Naive thymus-derived CD4-positive, alpha-beta T cell (primary cell): Measurements from ENCODE around the gene USP35. TPM values are rescaled to one million over a fixed set of nuclear protein-coding genes. Genes with fewer than 3 reads are reported as not detected.
"Not testable (repeated sequence)": the region's sequence is repeated elsewhere in the genome, so short reads cannot be mapped to it uniquely, and the experiment has no call there.

Experiments used
- ATAC-seq: fragments of 150-1000 bp; cut with Tn5 transposase; 2 replicates; pipeline ENCODE4 v1.10.0; 2021; ENCODE audit warnings: mild to moderate bottlenecking, moderate library complexity
- CTCF ChIA-PET: fragments of 350-600 bp; sonication (Branson Sonifier 250); formaldehyde crosslinking; loops from one replicate; lab custom pipeline; 2021; ENCODE audit warnings: antibody characterized with exemption; lab: Charles Lee
- POLR2A ChIA-PET: fragments of 350-600 bp; sonication (Branson Sonifier 250); formaldehyde crosslinking; loops from one replicate; lab custom pipeline; 2021; ENCODE audit warnings: antibody characterized with exemption, inconsistent platforms; lab: Charles Lee
- DNase-seq, 9 donors: peaks; one replicate each; pipeline versions ENCODE4 v3.0.0 to v3.0.0-alpha.2; 2020 to 2022; ENCODE audit warnings: mixed read lengths in 1 of 9
- H3K27ac ChIP-seq: one replicate; pipeline ENCODE4 v1.7.0; 2013; ENCODE audit warnings: mild to moderate bottlenecking, low read depth, low read length, moderate library complexity
- H3K27me3 ChIP-seq, 2 donors: one replicate each; pipeline ENCODE4 v1.7.0; 2013; ENCODE audit warnings: low read length in 2 of 2, mild to moderate bottlenecking in 2 of 2, moderate library complexity in 2 of 2; ENCODE audit not compliant: control insufficient read depth in 2 of 2, insufficient read depth in 2 of 2
- H3K36me3 ChIP-seq, 3 experiments: 1 replicate in 2 of 3; 2 replicates in 1 of 3; pipeline ENCODE4 v1.7.0; 2013; ENCODE audit warnings: low read length in 3 of 3, mild to moderate bottlenecking in 3 of 3, moderate library complexity in 1 of 3; ENCODE audit not compliant: insufficient read depth in 3 of 3, control insufficient read depth in 2 of 3
- H3K4me1 ChIP-seq, 2 donors: one replicate each; pipeline ENCODE4 v1.7.0; 2013; ENCODE audit warnings: low read length in 2 of 2, mild to moderate bottlenecking in 2 of 2, moderate library complexity in 1 of 2; ENCODE audit not compliant: control insufficient read depth in 2 of 2, insufficient read depth in 2 of 2
- H3K4me3 ChIP-seq: 2 replicates; pipeline ENCODE4 v1.7.0; 2013; ENCODE audit warnings: mild to moderate bottlenecking, low read length
- H3K9me3 ChIP-seq, 3 experiments: 1 replicate in 2 of 3; 2 replicates in 1 of 3; pipeline ENCODE4 v1.7.0; 2013; ENCODE audit warnings: low read length in 3 of 3; ENCODE audit not compliant: control insufficient read depth in 2 of 3
- H3K27ac Mint-ChIP-seq, 9 donors: one replicate each; pipeline ENCODE4 v1.8.0; 2020 to 2022; ENCODE audit warnings: mixed read lengths in 9 of 9, mild to moderate bottlenecking in 8 of 9, moderate library complexity in 5 of 9, inconsistent platforms in 2 of 9
- H3K27me3 Mint-ChIP-seq, 5 donors: one replicate each; pipeline ENCODE4 v1.8.0; 2021 to 2022; ENCODE audit warnings: mixed read lengths in 5 of 5, mild to moderate bottlenecking in 1 of 5
- H3K36me3 Mint-ChIP-seq, 5 donors: one replicate each; pipeline ENCODE4 v1.8.0; 2020 to 2022; ENCODE audit warnings: mixed read lengths in 5 of 5, mild to moderate bottlenecking in 3 of 5, inconsistent platforms in 1 of 5
- H3K4me1 Mint-ChIP-seq, 7 donors: one replicate each; pipeline ENCODE4 v1.8.0; 2020 to 2022; ENCODE audit warnings: mixed read lengths in 7 of 7, mild to moderate bottlenecking in 3 of 7, inconsistent platforms in 1 of 7
- H3K4me3 Mint-ChIP-seq, 10 donors: one replicate each; pipeline ENCODE4 v1.8.0; 2020 to 2022; ENCODE audit warnings: mild to moderate bottlenecking in 10 of 10, mixed read lengths in 10 of 10, moderate library complexity in 6 of 10, inconsistent platforms in 2 of 10
- H3K9me3 Mint-ChIP-seq, 11 donors: one replicate each; pipeline ENCODE4 v1.8.0; 2020 to 2022; ENCODE audit warnings: mixed read lengths in 11 of 11, mild to moderate bottlenecking in 4 of 11, inconsistent platforms in 1 of 11, moderate library complexity in 1 of 11
- intact Hi-C, 2 donors: fragments of 100-400 bp; cut with micrococcal nuclease; formaldehyde crosslinking; loops; one replicate each; pipeline ENCODE4 v1.15.1; 2023
- polyA plus RNA-seq, 2 donors: library from polyadenylated mRNA; unstranded; fragments of 300-500 nt; fragmentation: Illumina TruSeq; gene quantifications; one replicate each; pipeline ENCODE4 v1.2.3, GENCODE V29; 2021
- total RNA-seq, 6 experiments: library from RNA in 5 of 6; stranded (reverse) in 5 of 6; gene quantifications; 1 replicate in 5 of 6; 2 replicates in 1 of 6; pipeline ENCODE4 v1.2.3 and lab custom pipeline; 2021 to 2026

The USP35 gene
- total and polyA plus RNA-seq, 7 experiments from 2014 or later: 1.2 to 19.2 (median 13.2) TPM

DNA sequence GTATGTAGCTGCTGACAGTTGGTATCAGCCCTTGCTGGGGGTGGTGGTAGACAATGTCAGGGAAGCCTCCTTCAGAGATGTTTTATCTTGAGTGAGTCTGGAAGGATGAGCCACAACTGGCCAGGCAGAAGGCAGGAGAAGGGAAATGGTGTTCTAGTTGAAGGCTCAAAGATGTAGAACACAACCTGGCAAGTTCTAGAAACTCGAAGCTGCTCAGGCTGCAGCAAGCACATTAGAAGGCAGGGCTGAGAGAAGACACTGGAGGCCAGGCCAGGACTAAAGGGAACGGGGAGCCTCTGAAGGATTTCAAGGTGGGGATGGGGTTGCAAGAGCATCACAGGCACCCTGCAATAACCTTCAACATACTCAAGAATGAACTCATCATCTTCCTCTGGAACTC, 40.4 kb downstream of the USP35 start:
- Histone ChIP-seq H3K27me3 (no peaks in the 10 kb centered on the region), H3K36me3 (no peaks in the 10 kb centered on the region), H3K4me1 (no peaks in the 10 kb centered on the region), H3K9me3 (no peaks in the 10 kb centered on the region), H3K4me3 (no peak overlapping the region), H3K27ac (no peak overlapping the region)
- H3K36me3 Mint-ChIP-seq: peaks cover 4 to 53% (median 11%) of the 10 kb centered on the region in 5 donors
- no peak overlapping the region for H3K4me3 Mint-ChIP-seq
- H3K27ac Mint-ChIP-seq: peak overlapping the region in 4 of 9 donors; percentile 1 to 63 (median 18)
- POLR2A ChIA-PET: no interaction called here
- no peak for ATAC-seq
- DNase-seq: no peak
- CTCF ChIA-PET: no interaction called here
- no peaks in the 10 kb centered on the region for H3K27me3 Mint-ChIP-seq
- peaks cover 6 to 58% (median 8%) of the 10 kb centered on the region in 7 donors for H3K4me1 Mint-ChIP-seq
- peaks cover 0 to 3% (median 0%) of the 10 kb centered on the region in 11 donors for H3K9me3 Mint-ChIP-seq
- intact Hi-C loops: loop anchor here (2.0 kb wide), 4 partner anchors 26 to 236 kb away; no protein-coding TSS in a partner anchor

- CTCF ChIA-PET: interaction anchor here (1.0 kb wide), 1 partner anchor 11 kb away, joined by 4 read pairs; no protein-coding TSS in a partner anchor
- no peak for ATAC-seq
- Mint-ChIP-seq H3K4me1 (peaks cover 6 to 51% (median 8%) of the 10 kb centered on the region in 7 donors), H3K4me3 (no peak overlapping the region), H3K9me3 (peaks cover 0 to 3% (median 0%) of the 10 kb centered on the region in 11 donors), H3K27ac (peak overlapping the region in 2 of 9 donors; percentile 1 to 62), H3K36me3 (peaks cover 2 to 44% (median 2%) of the 10 kb centered on the region in 5 donors), H3K27me3 (no peaks in the 10 kb centered on the region)
- Histone ChIP-seq H3K27me3 (no peaks in the 10 kb centered on the region), H3K9me3 (no peaks in the 10 kb centered on the region), H3K4me1 (no peaks in the 10 kb centered on the region), H3K27ac (no peak overlapping the region), H3K4me3 (no peak overlapping the region), H3K36me3 (no peaks in the 10 kb centered on the region)
- DNase-seq: peak in 1 of 9 donors; percentile 12
- POLR2A ChIA-PET: no interaction called here
- intact Hi-C loops: no loop called here
Measured at GRCh38 chr11:78230161-78230877, 41.6 kb downstream of the USP35 start.

- Histone ChIP-seq H3K36me3 (no peaks in the 10 kb centered on the region), H3K27ac (no peak overlapping the region), H3K4me3 (no peak overlapping the region), H3K4me1 (no peaks in the 10 kb centered on the region), H3K9me3 (no peaks in the 10 kb centered on the region), H3K27me3 (no peaks in the 10 kb centered on the region)
- intact Hi-C loops: no loop called here
- ATAC-seq (no peak), DNase-seq (no peak)
- peaks cover 6 to 45% (median 8%) of the 10 kb centered on the region in 7 donors for H3K4me1 Mint-ChIP-seq
- H3K9me3 Mint-ChIP-seq: peaks cover 0 to 4% (median 0%) of the 10 kb centered on the region in 11 donors
- peak overlapping the region in 1 of 9 donors; percentile 44 for H3K27ac Mint-ChIP-seq
- CTCF ChIA-PET: no interaction called here
- H3K27me3 Mint-ChIP-seq: no peaks in the 10 kb centered on the region
- H3K36me3 Mint-ChIP-seq: peaks cover 1 to 49% (median 4%) of the 10 kb centered on the region in 5 donors
- POLR2A ChIA-PET: no interaction called here
- H3K4me3 Mint-ChIP-seq: no peak overlapping the region
Measured at GRCh38 chr11:78231962-78232501, 43.3 kb downstream of the USP35 start.

DNA sequence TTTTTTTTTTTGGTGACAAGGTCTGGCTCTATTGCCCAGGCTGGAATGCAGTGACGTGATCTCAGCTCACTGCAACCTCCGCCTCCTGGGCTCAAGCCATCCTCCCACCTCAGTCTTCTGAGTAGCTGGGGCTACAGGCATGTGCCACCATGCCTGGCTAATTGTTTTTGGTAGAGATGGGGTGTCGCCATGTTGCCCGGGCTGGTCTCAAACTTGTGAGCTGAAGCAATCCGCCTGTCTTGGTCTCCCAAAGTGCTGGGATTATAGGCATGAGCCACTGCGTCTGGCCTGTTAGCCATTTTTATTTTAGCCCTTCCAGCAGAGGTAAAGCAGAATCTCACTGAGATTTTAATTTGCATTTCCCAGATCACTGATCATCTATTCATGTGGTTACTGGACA, 44.3 kb downstream of the USP35 start:
- H3K36me3 ChIP-seq, ATAC-seq, H3K4me3 Mint-ChIP-seq, CTCF ChIA-PET, DNase-seq, H3K4me1 ChIP-seq, H3K9me3 ChIP-seq, intact Hi-C loops, H3K27me3 Mint-ChIP-seq, POLR2A ChIA-PET, H3K27ac Mint-ChIP-seq, H3K27ac ChIP-seq, H3K27me3 ChIP-seq, H3K4me3 ChIP-seq: not testable (repeated sequence)
- Mint-ChIP-seq H3K4me1 (peaks cover 6 to 36% (median 8%) of the 10 kb centered on the region in 7 donors), H3K36me3 (peaks cover 8 to 57% (median 12%) of the 10 kb centered on the region in 5 donors), H3K9me3 (peaks cover 0 to 13% (median 4%) of the 10 kb centered on the region in 11 donors)

- no peaks in the 10 kb centered on the region for H3K4me1 ChIP-seq
- no peak for DNase-seq
- POLR2A ChIA-PET: no interaction called here
- Mint-ChIP-seq H3K4me1 (peaks cover 6 to 28% (median 8%) of the 10 kb centered on the region in 7 donors), H3K27ac (no peak overlapping the region), H3K4me3 (no peak overlapping the region), H3K36me3 (peaks cover 8 to 61% (median 12%) of the 10 kb centered on the region in 5 donors), H3K9me3 (peaks cover 0 to 11% (median 4%) of the 10 kb centered on the region in 11 donors), H3K27me3 (no peaks in the 10 kb centered on the region)
- no peaks in the 10 kb centered on the region for H3K9me3 ChIP-seq
- ATAC-seq: no peak
- no peaks in the 10 kb centered on the region for H3K27me3 ChIP-seq
- no peaks in the 10 kb centered on the region for H3K36me3 ChIP-seq
- intact Hi-C loops: no loop called here
- CTCF ChIA-PET: no interaction called here
- H3K27ac ChIP-seq: no peak overlapping the region
- no peak overlapping the region for H3K4me3 ChIP-seq
Measured at GRCh38 chr11:78234006-78234405, 45.3 kb downstream of the USP35 start.

DNA sequence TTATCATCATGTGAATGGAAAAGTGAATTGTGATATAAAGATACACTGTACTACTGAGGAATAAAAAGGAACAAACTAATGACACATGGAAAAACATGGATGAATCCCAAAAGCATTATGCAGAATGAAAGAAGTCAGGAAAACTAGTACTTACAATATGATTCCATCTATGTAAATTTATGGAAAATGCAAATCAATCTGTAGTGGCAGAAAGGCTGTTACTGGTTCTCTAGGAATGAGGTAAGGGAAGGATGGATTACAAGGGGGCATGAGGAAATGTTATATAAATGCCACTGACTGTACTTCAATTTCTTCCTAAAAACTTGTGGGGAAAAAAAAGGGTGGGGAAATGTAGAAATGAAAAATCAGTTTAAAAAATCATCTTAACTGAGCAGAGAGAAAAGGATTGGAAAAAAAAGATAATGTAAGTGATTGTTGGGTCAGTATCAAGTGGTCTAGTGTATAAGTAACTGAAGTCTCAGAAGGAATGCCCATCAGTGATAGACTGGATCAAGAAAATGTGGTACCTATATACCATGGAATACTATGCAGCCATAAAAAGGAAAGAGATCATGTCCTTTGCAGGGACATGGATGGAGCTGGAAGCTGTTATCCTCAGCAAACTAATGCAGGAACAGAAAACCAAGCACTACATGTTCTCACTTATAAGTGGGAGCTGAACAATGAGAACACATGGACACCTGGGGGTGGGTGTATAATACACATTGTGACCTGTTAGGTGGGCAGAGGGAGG, 48.8 kb downstream of the USP35 start:
- H3K9me3 Mint-ChIP-seq: peaks cover 0 to 26% (median 20%) of the 10 kb centered on the region in 11 donors
- H3K27me3 Mint-ChIP-seq: no peaks in the 10 kb centered on the region
- H3K36me3 Mint-ChIP-seq: peaks cover 16 to 69% (median 17%) of the 10 kb centered on the region in 5 donors
- peak overlapping the region in 1 of 9 donors; percentile 60 for H3K27ac Mint-ChIP-seq
- Histone ChIP-seq H3K36me3 (no peaks in the 10 kb centered on the region), H3K4me1 (no peaks in the 10 kb centered on the region), H3K27ac (no peak overlapping the region), H3K9me3 (peaks cover 0 to 11% (median 0%) of the 10 kb centered on the region in 3 experiments), H3K4me3 (no peak overlapping the region), H3K27me3 (no peaks in the 10 kb centered on the region)
- DNase-seq: no peak
- POLR2A ChIA-PET: no interaction called here
- intact Hi-C loops: no loop called here
- no peak overlapping the region for H3K4me3 Mint-ChIP-seq
- peaks cover 0 to 6% (median 0%) of the 10 kb centered on the region in 7 donors for H3K4me1 Mint-ChIP-seq
- no peak for ATAC-seq
- CTCF ChIA-PET: no interaction called here
